ENCODE data around the gene TCF21. TPM values are rescaled to one million over a fixed set of nuclear protein-coding genes. Genes with fewer than 3 reads are reported as not detected.

TCF21 gene
- total and polyA plus RNA-seq, 2 experiments from 2014 or later, result 8.2 to 10.1 TPM

DNA sequence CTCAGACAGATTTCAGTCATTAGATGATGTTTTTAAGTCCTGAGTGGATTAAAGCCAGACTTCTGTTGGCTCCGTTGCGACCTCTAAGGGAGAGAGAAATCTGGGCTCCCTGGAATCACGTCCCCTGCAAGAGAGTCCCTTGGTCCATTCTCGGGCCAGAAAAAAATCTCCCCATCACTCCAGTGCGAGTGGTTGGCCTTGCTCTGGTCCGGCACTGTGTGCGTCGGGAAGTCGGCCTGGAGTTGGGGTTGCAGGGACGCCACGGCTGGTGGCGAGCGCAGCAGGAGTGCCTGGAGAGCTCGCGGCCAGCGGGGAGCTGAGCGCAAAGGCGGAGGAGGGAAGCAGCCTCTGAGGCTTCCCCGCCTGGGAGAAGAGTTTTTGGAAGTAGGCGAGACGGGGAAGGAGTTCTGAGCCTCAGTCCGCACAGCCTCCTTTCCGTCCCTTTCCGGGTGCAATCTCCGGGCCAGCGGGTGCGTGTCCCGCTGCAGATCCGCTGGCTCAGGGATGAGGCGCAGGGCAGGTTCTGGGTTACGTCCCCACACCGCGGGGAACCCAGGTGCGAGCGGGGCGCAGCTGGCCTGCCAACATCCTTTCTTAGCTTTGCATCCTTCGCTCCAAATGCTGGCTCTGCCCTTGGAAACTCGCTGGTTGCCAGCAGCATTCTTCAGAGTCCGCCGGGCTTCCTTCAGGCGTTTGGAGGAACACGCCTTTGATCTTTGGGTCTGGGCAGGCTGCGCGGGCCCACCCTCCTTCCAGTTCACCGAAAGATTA is 6.8 kb downstream of the TCF21 start:
- WGBS (ENCODE audit: low lambda C conversion rate, missing lambda C conversion rate), result 5% methylated on average over 45 of the region's 45 CpGs

DNA sequence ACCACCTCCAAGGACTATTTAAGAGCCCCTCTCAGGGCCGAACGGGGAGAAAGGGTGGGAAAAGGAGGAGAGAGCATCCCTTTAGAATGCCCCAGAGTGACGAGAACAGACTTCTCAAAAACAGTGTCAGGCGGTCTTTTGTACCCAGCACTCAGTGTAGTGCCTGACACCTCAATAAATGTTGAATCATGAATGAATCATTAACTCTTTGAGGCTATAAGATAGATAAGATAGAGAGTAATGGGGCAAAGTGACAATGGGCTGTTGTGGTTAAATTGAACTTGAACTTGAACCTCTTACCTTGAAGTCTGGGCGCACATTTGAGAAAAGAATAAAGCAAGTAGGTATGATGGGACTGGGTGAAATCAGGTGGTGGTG is 7.4 kb downstream of the TCF21 start:
- Histone ChIP-seq H3K4me3 (no peak overlapping the region), H3K9me2 (replicated peaks; ENCODE audit: insufficient read depth) (no peaks in the 10 kb centered on the region), H2AFZ (peak overlapping the region; percentile 42), H3K4me1 (ENCODE audit: insufficient read depth) (peaks cover 29% of the 10 kb centered on the region), H3K27me3 (peaks cover 68% of the 10 kb centered on the region), H3K27ac (no peak overlapping the region), H4K20me1 (ENCODE audit: insufficient read depth, poor library complexity, severe bottlenecking) (no peaks in the 10 kb centered on the region), H3K9me3 (ENCODE audit: low read depth) (no peaks in the 10 kb centered on the region), H3K79me2 (no peaks in the 10 kb centered on the region), H3K36me3 (replicated peaks; ENCODE audit: insufficient read depth, low read depth) (no peaks in the 10 kb centered on the region), H3K4me2 (peak overlapping the region; percentile 79)
- TF ChIP-seq, protein P1, sequence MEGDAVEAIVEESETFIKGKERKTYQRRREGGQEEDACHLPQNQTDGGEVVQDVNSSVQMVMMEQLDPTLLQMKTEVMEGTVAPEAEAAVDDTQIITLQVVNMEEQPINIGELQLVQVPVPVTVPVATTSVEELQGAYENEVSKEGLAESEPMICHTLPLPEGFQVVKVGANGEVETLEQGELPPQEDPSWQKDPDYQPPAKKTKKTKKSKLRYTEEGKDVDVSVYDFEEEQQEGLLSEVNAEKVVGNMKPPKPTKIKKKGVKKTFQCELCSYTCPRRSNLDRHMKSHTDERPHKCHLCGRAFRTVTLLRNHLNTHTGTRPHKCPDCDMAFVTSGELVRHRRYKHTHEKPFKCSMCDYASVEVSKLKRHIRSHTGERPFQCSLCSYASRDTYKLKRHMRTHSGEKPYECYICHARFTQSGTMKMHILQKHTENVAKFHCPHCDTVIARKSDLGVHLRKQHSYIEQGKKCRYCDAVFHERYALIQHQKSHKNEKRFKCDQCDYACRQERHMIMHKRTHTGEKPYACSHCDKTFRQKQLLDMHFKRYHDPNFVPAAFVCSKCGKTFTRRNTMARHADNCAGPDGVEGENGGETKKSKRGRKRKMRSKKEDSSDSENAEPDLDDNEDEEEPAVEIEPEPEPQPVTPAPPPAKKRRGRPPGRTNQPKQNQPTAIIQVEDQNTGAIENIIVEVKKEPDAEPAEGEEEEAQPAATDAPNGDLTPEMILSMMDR (IDR thresholded peaks at IDR 0.05; ENCODE audit: poor library complexity), result no peak
- TF ChIP-seq EZH2phosphoT487 (IDR thresholded peaks at IDR 0.05; ENCODE audit: low read depth, severe bottlenecking, unreplicated experiment) (no peak), EZH2 (IDR thresholded peaks at IDR 0.05; ENCODE audit: borderline replicate concordance) (no peak)
- 35% methylated on average over 5 of the region's 5 CpGs for WGBS (ENCODE audit: low lambda C conversion rate, missing lambda C conversion rate)
- peak; percentile 11 for DNase-seq (ENCODE audit: low spot score)

More for the DNA sequence above, 6.8 kb downstream of the TCF21 start:
- peak; percentile 32 for DNase-seq (ENCODE audit: low spot score)
- Histone ChIP-seq H3K36me3 (replicated peaks; ENCODE audit: insufficient read depth, low read depth) (no peaks in the 10 kb centered on the region), H3K27me3 (peaks cover 73% of the 10 kb centered on the region), H3K27ac (no peak overlapping the region), H3K79me2 (peaks cover 4% of the 10 kb centered on the region), H3K4me3 (peak overlapping the region; percentile 10), H3K9me2 (replicated peaks; ENCODE audit: insufficient read depth) (no peaks in the 10 kb centered on the region), H2AFZ (peak overlapping the region; percentile 42), H3K9me3 (ENCODE audit: low read depth) (no peaks in the 10 kb centered on the region), H3K4me2 (peak overlapping the region; percentile 79), H4K20me1 (ENCODE audit: insufficient read depth, poor library complexity, severe bottlenecking) (no peaks in the 10 kb centered on the region), H3K4me1 (ENCODE audit: insufficient read depth) (peaks cover 29% of the 10 kb centered on the region)
- TF ChIP-seq EZH2 (IDR thresholded peaks at IDR 0.05; ENCODE audit: borderline replicate concordance) (peak; percentile 22), EZH2phosphoT487 (IDR thresholded peaks at IDR 0.05; ENCODE audit: low read depth, severe bottlenecking, unreplicated experiment) (no peak)
- TF ChIP-seq, protein P1 (IDR thresholded peaks at IDR 0.05; ENCODE audit: poor library complexity), result peak; percentile 17

DNA sequence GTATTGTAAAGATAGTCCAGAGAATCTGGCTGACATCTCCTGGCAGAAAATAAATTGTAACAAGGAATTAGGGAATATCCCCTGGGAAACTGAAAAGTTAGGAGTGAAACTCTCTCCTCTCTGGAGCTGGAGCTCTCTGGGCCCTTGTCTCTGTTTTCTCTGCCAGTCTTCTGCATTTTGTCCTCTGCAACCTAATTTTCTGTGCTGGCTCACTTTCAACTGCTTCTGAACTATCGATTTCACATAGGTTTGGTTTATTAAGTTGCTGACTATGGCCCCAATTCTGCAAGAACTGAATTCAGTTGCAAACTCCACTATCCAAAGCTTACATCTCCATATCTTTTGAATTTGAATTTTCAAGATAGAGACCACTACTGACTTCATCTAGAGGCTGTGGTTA is 9.3 kb downstream of the TCF21 start:
- DNase-seq (ENCODE audit: low spot score), result no peak
- TF ChIP-seq, protein P1 (IDR thresholded peaks at IDR 0.05; ENCODE audit: poor library complexity), result no peak
- no peak for TF ChIP-seq EZH2 (IDR thresholded peaks at IDR 0.05; ENCODE audit: borderline replicate concordance)
- no peak for TF ChIP-seq EZH2phosphoT487 (IDR thresholded peaks at IDR 0.05; ENCODE audit: low read depth, severe bottlenecking, unreplicated experiment)
- peaks cover 48% of the 10 kb centered on the region for H3K27me3 ChIP-seq
- H3K79me2 ChIP-seq, result no peaks in the 10 kb centered on the region
- no peak overlapping the region for H3K4me3 ChIP-seq
- H3K4me2 ChIP-seq, result no peak overlapping the region
- H3K4me1 ChIP-seq (ENCODE audit: insufficient read depth), result peaks cover 19% of the 10 kb centered on the region
- no peaks in the 10 kb centered on the region for H3K9me2 ChIP-seq (replicated peaks; ENCODE audit: insufficient read depth)
- no peak overlapping the region for H3K27ac ChIP-seq
- H3K9me3 ChIP-seq (ENCODE audit: low read depth), result no peaks in the 10 kb centered on the region
- 69% methylated on average over 1 of the region's 1 CpG for WGBS (ENCODE audit: low lambda C conversion rate, missing lambda C conversion rate)
- H4K20me1 ChIP-seq (ENCODE audit: insufficient read depth, poor library complexity, severe bottlenecking), result no peaks in the 10 kb centered on the region
- H3K36me3 ChIP-seq (replicated peaks; ENCODE audit: insufficient read depth, low read depth), result no peaks in the 10 kb centered on the region
- no peak overlapping the region for H2AFZ ChIP-seq
